HG03565 (cell line): ENCODE results near the gene STYXL1.
"Not testable (repeated sequence)": the region's sequence is repeated elsewhere in the genome, so short reads cannot be mapped to it uniquely, and the experiment has no call there.

Source experiments
- ATAC-seq: cut with Tn5 transposase; IDR thresholded peaks from one replicate; pipeline ENCODE4 v1.9.1; 2021; ENCODE audit warnings: mild to moderate bottlenecking, moderate library complexity; ENCODE audit not compliant: unreplicated experiment

Gene STYXL1, protein sequence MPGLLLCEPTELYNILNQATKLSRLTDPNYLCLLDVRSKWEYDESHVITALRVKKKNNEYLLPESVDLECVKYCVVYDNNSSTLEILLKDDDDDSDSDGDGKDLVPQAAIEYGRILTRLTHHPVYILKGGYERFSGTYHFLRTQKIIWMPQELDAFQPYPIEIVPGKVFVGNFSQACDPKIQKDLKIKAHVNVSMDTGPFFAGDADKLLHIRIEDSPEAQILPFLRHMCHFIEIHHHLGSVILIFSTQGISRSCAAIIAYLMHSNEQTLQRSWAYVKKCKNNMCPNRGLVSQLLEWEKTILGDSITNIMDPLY

DNA sequence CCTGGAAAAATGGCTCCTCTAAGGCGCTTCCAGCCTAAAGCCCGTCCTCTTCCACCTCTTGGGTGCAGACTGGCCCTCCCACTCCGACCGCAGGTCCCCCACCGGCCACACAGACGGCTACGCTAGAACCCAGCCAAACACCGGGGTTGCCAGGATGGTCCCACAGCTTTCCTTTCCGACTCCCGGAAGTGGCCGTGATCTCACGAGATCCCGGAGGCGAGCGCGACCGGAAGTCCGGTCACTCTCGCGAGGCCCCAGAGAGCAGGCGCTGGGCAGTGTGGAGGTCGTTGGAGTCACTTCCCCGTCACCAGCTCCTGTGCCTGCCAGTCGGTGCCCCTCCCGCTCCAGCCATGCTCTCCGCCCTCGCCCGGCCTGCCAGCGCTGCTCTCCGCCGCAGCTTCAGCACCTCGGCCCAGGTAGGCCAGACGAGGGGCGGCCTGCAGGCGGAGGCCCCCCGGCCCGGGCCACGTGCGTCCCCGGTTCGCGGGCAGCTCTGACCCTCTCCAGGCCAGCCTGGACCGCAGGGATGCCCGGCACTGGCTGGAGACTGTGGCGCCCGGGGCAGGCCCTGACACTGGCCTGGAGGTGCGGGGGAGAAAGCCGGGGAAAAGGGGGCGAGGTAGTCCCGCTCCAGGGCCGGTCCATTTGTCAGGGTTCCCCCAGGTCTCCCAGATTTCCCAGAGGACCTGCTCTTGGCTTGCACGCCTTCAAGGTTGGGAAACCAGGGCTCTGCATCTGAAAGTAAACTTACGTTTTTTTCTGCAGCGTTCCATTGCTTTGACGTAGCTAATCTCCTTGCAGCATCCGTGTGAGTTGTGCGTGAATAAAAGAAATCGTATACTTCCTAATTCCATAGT is at the start of gene STYXL1, which contains the start of gene MDH2:
Gene STYXL1, minus strand, starts transcription at position 190 of the 857 bp plus-strand sequence. CDS start 17,477 bp downstream, outside the sequence.
Gene MDH2, plus strand, starts transcription at position 296 of the 857 bp plus-strand sequence. Its CDS starts 55 bp downstream, at position 351.
- peak; percentile 94 for ATAC-seq

DNA sequence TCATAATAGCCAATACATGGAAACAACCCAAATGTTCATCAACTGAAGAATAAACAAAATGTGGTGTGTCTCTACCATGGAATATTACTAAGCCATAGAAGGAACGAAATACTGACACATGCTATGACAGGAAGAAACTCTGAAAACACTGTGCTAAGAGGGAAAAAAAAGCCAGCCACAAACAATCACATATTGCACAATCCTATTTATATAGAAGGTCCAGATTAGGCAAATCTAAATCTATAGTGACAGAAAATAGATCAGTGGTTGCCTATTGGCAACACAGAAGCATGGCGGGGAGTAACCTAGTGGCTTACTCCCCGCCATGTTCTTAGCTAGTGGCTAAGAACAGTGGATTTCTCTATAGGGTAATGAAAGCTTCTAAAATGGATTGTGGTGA is 48.1 kb upstream of the STYXL1 start:
- ATAC-seq: no peak

DNA sequence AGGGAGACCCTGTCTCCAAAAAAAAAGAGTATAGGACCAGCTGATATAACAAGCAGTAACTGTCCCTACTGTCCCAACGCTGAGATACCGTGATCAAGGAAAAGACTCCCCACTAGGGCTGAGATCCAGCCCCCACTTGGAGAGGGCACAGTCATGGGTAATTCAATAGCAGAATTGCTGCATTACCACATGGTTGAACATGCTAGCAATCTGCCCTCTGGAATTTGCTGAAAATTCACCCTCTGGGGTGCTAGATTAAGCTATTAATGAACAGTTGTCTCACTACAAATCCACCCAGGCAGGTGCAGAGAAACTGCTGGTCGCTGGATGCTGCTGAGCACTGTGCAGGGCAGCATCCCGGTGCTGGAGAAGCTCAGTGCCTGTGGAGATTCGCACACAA is 46.5 kb upstream of the STYXL1 start:
- not testable (repeated sequence) for ATAC-seq

DNA sequence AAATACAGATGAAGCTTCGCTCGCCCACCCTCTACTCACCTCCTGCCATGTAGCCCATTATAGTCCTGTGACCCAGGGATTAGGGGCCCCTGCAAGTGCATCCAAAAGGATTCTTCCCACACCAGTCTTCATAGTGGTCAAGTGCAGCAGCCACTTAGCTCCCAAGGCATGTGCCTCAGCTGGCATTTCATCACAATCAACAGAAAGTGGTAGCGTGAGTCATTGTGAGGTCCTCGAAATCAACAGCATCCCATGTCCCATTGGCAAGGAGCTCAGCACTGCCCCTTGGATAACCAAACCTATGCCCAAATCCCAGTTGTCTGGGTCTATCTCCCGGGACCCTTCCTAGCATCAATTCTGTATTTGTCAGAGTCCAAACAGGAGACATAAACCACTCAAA is 45.7 kb upstream of the STYXL1 start:
- ATAC-seq: not testable (repeated sequence)

DNA sequence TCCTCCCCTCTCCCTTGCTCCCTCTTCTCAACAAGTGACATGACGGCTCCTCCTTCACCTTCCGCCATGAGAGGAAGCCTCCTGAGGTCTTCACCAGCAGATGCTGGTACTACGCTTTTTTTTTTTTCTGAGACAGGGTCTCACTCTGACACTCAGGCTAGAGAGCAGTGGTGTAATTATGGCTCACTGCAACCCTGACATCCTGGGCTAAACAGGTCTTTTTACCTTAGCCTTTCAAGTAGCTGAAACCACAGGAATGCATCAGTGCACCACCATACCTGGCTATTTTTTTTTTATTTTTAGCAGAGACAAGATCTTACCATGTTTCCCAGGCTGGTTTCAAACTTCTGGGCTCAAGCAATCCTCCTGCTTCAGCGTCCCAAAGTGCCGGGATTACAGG is 43.7 kb upstream of the STYXL1 start:
- no peak for ATAC-seq

DNA sequence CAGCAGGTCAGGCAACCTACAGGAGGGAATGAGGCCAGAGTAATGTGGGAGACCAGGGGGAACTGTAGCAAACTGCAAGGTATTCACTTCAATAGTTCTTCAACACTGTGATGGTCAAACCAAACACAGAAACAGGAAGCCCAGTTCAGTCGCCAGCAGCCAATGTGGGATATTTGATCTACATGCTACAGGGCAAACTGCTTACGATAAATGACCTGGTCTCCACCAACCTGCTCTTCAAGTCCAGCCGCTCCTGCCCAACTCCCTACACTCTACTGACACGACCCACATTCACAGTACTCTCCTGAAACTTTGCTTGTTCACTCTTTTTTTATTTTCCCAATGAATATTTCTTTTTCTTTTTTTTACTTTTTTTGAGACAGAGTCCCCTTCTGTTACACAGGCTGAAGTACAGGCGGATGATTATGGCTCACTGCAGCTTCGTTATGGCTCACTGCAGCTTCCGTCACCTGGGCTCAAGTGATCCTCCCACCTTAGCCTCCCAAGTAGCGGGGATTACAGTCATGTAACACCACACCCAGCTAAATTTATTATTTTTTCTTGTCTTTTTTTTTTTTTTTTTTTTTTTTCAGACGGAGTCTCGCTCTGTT is 42.2 kb upstream of the STYXL1 start:
- peak; percentile 59 for ATAC-seq

DNA sequence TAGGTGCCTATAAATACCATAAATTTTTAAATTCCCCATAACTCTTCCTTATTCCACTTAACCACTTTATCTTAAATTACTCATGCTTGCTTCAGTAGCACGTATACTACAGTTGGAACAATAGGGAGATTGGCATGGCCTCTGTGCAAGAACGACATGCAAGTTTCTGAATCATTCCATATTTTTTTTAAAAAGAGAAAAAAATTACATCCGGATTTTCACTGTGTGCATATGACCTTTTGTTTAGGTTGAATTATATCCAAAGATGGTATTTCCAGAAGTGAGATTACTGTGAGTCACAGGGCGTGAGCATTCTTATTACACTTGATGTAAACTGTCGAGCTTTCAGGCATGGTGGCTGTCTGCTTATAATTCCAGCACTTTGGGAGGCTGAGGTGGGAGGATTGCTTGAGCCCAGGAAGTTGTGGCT is 39.6 kb upstream of the STYXL1 start:
- not testable (repeated sequence) for ATAC-seq

DNA sequence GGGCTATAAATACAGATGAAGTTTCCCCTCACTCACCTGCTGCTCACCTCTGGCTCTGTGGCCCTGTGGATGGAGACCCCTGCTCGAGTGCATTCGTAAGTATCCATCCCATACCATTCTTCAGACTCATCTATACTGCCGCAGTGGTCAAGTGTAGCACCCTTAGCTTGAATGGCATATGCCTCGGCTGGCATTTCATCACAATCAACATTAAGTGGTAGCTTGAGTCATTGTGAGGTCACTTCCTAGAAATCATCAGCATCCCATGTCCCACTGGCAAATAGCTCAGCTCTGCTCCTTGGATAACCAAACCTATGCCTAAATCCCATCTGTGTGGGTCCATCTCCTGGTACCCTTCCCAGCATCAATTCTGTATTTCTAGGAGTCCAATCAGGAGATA is 38.3 kb upstream of the STYXL1 start:
- no peak for ATAC-seq

DNA sequence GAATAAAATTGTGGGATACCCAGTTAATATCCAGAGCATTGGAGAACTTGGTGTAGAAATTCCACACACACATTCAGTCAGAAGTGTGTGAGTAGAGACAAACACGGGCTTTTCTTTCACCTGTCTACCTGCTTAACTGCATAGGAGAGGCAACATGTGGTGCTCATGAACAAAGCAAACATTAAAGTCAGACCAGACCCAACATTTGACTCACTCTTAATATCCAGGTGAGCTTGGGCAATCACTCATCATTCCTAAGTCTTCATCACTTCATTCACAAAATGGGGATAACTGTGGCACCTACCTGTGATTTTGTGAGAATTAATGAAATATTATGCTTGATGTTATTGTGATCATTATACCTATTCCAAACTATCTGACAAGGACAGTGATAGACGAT is 36.3 kb upstream of the STYXL1 start:
- ATAC-seq: not testable (repeated sequence)

DNA sequence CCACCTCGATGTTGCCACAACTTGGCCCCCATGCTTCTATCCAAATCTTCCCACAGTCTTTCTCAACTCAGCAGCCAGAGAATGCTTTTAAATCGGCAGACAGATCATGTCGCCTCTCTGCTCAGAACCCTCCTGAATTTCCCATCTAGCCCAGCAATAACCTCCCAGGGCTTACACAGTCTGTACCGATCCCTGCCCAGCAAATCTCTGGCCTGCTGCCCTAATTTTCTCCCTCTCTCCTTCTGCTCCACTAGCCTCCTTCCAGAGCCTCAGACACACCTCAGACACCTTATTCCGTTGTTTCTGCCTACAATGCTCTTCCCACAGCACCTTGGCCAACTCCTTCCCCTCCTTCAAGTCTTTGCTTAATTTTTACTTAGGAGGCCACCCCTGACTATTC is 32.4 kb upstream of the STYXL1 start:
- no peak for ATAC-seq

DNA sequence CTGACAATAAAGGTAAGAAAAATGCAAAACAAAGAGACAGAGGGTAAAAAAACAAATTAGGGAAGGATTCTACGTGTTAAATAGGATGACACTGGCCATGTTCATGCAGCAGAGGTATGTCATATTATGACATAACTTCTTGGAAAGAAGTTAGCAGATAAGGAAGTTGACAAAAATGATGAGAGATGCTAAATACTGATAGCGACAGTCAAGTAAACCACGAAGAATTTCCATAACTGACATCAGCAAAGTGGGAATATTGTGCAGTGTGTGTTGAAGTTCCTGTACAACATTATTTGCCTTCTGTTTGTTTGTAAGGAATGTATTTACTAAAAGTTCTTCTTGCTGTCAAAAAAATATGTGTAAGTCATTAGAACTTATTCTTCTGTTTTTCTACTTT is 29.6 kb upstream of the STYXL1 start:
- no peak for ATAC-seq

DNA sequence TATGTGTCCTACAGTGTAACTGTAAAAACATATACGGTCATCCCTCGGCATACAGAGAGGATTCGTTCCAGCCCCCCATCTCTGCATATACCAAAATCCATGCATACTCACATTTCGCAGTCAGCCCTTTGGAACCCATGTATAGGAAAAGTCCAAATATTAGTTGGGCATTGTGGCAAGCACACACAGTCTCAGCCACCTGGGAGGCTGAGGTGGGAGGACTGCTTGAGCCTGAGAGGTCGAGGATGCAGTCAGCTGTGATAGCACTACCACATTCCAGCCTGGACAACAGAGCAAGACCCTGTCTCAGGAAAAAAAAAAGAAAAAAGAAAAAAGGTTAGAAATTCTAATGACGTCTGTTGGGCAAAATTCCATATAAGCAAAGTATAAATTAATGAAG is 29.2 kb upstream of the STYXL1 start:
- ATAC-seq: no peak

DNA sequence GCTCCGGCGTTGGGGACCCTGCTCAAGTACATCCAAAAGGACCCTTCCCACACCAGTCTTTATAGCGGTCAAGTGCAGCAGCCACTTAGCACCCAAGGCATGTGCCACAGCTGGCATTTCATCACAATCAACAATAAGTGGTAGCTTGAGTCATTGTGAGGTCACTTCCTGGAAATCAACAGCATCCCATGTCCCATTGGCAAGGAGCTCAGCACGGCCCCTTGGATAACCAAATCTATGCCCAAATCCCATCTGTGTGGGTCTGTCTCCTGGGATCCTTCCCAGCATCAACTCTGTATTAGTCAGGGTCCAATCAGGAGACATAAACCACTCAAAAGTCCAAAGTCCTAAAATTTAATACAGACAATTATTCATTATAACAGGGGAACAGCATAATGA is 27.2 kb upstream of the STYXL1 start:
- no peak for ATAC-seq

DNA sequence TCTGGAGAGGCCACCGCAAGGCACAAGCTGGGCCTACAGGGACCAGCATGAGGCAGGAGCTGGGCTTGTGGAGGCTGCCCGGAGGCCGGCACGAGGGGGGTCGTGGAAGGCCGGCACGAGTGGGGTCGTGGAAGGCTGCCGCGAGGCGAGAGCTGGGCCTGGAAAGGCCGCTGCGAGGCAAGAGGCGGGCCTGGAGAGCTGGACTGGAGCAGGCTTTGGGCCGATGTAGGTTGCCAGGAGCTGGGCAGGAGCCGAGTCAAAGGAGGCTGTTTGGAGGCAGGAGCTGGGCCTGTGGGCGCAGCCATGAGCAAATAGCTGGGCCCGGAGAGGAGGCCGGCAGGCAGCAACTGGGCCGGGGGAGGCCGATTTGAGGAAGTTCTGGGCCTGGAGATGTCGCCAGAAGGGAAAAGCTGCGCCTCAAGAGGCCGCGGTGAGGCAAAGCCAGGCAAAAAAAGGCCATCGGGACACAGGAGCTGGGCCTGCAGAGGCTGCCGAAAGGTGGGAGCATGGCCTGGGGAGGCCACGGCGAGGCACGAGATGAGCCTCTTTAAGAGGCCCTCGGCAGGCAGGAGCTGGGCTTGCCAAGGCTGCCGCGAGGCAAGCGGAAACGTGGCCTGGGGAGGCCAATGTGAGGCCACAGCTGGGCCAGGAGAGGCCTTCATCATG is 26.6 kb upstream of the STYXL1 start:
- no peak for ATAC-seq

DNA sequence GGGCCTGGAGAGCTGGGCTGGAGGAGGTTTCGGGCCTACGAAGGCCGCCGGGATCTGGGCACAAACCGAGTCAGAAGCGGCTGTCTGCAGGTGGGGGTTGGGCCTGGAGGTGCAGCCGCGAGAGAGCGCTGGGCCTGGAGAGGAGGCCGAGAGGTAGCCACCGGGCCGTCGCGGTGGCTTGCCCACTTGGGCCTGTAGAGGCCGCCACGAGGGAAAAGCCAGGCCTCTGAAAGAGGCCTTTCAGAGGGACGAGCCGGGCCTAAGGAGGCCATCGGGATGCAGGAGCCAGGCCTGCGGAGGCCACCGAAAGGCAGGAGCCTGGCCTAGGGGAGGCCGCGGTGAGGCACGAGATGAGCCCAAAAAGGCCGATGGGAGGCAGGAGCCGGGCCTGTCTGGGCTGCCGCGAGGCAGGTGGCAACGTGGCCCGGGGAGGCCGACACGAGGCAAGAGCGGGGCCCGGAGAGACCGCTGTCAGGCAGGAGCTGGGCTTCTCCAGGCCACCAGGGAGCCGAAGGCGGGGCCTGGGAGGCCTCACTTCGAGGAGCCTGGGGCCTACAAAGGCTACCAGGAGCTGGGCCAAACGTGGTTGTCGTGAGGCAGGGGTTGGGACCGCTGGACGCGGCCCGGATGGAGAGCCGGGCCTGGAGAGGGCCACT is 25.7 kb upstream of the STYXL1 start:
- ATAC-seq: no peak

DNA sequence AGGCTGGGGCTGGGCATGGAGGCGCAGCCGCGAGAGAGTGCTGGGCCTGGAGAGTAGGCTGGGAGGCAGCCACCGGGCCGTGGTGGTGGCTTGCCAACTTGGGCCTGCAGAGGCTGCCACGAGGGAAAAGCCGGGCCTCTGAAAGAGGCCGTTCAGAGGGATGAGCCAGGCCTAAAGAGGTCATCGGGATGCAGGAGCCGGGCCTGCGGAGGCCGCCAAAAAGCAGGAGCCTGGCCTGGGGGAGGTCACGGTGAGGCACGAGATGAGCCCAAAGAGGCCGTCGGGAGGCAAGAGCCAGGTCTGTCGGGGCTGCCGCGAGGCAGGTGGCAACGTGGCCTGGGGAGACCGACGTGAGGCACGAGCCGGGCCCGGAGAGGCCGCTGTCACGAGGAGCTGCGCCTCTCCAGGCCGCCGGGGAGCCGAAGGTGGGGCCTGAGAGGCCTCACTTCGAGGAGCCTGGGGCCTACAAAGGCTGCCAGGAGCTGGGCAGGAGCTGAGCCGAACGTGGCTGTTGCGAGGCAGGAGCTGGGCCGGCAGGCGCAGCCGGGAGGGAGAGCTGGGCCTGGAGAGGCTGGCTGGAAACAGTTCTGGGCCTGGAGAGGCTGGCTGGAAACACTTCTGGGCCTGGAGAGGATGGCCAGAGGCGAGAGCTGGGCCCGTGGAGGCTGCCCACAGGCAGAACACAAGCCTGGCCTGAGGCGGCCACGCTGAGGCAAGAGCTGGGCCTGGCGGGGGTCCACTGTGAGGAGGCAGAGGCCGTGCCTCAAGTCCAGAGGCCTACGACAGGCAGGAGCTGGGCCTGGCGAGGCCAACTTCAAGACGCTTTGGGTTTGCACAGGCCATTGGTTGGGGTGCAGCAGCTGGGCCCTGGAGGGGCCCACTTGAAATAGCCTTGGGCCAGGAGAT is 24.7 kb upstream of the STYXL1 start:
- ATAC-seq: no peak

DNA sequence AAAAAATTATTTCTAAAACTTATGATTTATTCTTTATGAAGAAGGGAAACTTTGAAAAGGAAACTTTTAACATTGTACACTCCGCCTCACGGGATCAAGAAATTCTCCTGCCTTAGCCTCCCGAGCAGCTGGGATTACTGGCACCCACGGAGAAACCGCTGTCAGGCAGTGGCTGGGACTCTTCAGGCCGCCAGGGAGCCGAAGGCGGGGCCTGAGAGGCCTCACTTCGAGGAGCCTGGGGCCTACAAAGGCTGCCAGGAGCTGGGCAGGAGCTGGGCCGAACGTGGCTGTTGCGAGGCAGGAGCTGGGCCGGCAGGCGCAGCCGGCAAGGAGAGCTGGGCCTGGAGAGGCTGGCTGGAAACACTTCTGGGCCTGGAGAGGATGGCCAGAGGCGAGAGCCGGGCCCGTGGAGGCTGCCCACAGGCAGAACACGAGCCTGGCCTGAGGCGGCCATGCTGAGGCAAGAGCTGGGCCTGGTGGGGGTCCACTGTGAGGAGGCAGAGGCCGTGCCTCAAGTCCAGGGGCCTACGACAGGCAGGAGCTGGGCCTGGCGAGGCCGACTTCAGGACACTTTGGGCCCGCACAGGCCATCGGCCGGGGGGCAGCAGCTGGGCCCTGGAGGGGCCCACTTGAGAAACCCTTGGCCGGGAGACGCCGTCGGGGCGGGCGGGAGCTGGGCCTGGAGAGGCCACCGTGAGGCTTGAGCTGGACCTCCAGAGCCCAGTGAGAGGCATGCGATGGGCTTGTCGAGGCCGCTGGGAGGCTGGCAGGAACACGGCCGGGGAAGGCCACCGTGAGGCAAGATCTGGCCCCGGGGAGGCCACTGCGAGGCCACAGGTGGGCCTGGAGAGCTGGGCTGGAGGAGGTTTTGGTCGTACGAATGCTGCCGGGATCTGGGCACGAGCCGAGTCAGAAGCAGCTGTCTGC is 23.8 kb upstream of the STYXL1 start:
- no peak for ATAC-seq

DNA sequence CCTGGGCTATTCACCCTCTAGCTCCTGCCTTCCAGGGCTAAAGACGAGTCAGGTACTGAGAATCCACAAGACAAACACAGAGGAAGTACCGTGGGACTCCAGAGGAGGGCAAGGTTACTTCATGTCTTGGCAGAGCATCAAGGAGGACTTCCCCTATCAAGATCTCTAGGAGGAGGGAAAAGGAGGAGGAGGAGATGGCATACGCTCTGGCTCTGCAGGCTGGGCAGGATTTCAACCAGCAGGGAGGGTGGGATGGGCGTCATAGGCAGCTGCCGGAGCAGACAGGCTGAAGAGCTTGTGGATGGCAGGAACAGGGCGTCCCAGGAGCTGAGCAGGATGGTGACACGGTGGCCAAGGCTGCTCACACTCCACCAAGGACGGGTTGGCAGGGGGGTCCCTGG is 21.4 kb upstream of the STYXL1 start:
- no peak for ATAC-seq
